Measurements from ENCODE around the gene SULT1E1. TPM values are rescaled to one million over a fixed set of nuclear protein-coding genes. Genes with fewer than 3 reads are reported as not detected.

Gene SULT1E1
- total RNA-seq, 2 donors from 2014 or later = not detected

DNA sequence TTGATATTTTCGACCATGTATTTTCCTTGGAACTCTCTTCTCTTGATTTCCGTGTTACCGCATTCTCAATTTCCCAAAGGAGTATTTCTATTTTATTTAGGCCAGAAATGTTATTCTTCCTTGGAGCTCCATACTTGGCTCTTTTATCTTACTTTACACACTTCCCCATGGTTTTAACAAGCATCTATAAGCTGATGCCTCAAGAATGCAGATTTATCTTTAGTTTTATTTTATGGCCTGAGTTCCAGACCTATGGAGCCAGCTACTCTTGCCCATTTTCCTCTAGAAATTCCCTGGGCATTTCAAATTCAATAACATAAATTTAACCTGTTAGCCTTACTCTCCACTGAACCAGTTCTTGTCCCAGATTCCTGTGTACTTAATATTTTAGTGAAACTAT lies 43.7 kb downstream of the SULT1E1 start:
- DNase-seq (ENCODE audit: low spot score) = no peak
- intact Hi-C loops (cut with DNase I) = no loop called here

DNA sequence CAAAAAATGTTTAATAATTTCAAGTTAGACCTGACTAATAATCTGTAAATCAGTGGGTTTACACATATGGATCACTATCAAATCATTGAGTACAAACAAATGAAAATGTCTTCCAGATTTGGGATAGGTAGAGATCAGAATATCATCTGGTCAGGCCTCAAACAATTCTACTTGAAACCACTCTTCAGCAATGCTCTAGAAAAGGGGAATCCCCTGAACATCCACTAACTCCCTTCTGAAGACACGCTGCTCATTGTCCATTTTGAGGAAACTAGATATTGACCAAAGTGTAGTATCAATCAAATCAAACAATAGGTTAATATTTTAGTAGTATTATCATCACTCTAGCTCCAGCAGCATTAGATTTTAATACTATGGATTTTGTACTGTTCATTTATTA lies 46.3 kb downstream of the SULT1E1 start:
- intact Hi-C loops (cut with DNase I) = loop anchor here in 1 of 2 donors (2.0 kb wide), 1 partner anchor 59 kb away; no protein-coding TSS in a partner anchor
- DNase-seq (ENCODE audit: low spot score) = no peak

DNA sequence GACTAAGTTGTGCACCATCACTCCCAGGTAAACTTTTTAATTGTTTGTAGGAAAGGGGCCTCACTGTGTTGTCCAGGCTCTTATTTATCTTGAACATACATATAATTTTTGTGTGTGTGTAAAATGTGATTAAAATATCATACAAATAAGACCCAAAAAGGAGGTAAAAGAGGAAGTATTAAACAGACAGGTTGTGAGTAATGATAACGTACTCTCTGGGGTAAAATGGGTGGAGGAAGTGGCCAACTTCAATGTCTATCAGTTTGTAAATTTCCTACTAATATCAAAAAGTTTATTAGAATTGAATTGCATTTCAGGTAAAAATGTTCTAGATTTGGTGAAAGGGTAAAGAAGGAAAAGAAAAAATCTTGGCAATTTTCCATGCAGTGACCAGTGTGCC lies 48.8 kb downstream of the SULT1E1 start:
- no peak for DNase-seq (ENCODE audit: low spot score)
- intact Hi-C loops (cut with DNase I) = no loop called here

DNA sequence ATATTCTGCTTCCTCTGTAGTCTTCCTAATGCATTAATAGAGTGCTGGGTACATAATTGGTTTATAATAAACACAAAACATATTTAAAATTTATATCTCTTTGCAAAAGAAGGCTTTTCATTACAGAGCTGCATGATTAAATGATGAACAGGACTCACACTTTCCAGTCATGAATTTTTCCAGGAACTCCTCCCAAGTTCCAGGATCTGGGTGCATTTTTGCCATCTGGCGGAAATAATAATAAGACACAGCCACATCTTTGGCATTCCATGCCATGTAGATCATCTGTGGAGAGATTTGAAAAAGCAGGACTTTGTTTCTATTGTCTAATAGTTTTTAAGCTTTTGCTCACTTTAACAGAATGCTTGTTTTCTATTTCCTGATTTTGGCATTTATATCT lies 59.3 kb downstream of the SULT1E1 start:
- DNase-seq (ENCODE audit: low spot score) = no peak
- intact Hi-C loops (cut with DNase I) = no loop called here

DNA sequence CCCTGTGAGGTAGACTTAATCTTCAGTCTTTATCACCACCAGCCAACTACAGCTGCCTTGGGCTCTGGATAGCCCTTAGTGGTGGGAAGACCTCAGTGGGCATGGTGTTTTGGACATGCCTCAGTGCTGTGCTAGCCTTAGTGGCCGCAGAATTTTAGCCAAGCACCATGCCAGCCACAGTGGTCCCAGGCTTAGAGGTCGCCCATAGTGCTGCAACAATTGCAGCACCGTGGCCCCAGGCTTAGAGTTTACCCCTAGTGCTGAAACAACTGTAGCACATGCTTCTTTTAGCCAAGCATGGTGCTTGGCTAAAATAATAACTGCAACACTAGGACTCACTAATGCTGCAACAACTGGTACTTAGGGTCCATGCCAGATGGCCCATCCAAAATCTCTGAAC lies 60.6 kb downstream of the SULT1E1 start:
- DNase-seq (ENCODE audit: low spot score) = no peak
- intact Hi-C loops (cut with DNase I) = no loop called here

DNA sequence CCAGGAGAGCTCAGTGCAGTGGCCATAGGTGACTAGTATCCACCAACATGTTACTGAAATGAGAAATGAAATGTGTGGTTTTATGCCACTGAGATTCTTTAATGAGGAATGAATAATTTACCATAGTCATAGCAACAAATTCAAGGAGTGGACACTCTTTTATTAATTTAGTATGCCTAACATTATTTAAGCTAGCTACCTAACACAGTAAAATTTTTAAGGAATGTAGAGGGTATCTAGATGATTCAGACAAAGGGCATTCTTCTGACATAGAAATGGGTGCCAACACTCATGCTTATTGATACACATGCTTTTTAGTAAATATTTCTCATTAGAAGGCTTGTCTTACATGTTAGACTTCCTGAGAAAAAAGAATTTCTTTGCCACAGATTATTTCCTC lies 66.2 kb downstream of the SULT1E1 start:
- intact Hi-C loops (cut with DNase I) = no loop called here
- DNase-seq (ENCODE audit: low spot score) = no peak

Other genes starting within 250 kb of the SULT1E1 start
- not detected for gene UGT2A2, start 220.5 kb downstream of the SULT1E1 start, total RNA-seq
- gene UGT2A1, start 206.9 kb downstream of the SULT1E1 start, total RNA-seq = not detected
- 1 to 10 TPM; 2.2 to 7.5 TPM for gene SULT1B1, start 99.5 kb downstream of the SULT1E1 start, total RNA-seq
- not detected for gene CSN1S1, start 70.9 kb upstream of the SULT1E1 start, total RNA-seq
- not detected for gene CSN2, start 105.6 kb upstream of the SULT1E1 start, total RNA-seq
- gene STATH, start 135.8 kb upstream of the SULT1E1 start, total RNA-seq = not detected
- not detected for gene HTN3, start 168.3 kb upstream of the SULT1E1 start, total RNA-seq
- gene HTN1, start 190.3 kb upstream of the SULT1E1 start, total RNA-seq = not detected